Metanephros (tissue), 2 donors: Measurements from ENCODE around the gene INO80D. TPM values are rescaled to one million over a fixed set of nuclear protein-coding genes. Genes with fewer than 3 reads are reported as not detected.

Experiments
- small RNA-seq: library from RNA; depleted of rRNA; stranded (forward); fragments of <200 nt; gene quantifications from one replicate; pipeline ENCODE3, GENCODE V24; 2014; ENCODE audit warnings: low replicate concordance
- total RNA-seq: library from RNA; depleted of rRNA; stranded (reverse); fragments of >200 nt; gene quantifications from one replicate; pipeline ENCODE4 v1.2.3, GENCODE V29; 2014

Gene INO80D, protein sequence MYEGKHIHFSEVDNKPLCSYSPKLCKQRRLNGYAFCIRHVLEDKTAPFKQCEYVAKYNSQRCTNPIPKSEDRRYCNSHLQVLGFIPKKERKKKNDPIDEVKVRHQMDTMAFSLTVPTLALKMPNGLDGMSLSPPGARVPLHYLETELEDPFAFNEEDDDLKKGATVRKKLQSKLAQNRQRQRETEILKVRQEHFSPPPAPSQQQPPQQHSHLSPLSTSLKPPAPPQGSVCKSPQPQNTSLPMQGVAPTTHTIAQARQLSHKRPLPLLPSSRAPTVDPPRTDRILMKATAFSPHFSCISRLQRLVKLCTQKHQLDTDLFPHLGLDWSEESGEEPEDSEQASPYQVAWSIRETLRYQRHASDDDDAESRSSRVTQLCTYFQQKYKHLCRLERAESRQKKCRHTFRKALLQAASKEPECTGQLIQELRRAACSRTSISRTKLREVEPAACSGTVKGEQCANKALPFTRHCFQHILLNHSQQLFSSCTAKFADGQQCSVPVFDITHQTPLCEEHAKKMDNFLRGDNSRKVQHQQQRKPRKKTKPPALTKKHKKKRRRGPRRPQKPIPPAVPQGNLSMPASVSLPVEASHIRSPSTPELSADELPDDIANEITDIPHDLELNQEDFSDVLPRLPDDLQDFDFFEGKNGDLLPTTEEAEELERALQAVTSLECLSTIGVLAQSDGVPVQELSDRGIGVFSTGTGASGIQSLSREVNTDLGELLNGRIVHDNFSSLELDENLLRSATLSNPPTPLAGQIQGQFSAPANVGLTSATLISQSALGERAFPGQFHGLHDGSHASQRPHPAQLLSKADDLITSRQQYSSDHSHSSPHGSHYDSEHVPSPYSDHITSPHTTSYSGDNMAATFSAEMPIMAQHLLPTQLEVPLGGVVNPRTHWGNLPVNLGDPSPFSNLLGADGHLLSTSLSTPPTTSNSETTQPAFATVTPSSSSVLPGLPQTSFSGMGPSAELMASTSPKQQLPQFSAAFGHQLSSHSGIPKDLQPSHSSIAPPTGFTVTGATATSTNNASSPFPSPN
- total RNA-seq: 19.8 TPM

DNA sequence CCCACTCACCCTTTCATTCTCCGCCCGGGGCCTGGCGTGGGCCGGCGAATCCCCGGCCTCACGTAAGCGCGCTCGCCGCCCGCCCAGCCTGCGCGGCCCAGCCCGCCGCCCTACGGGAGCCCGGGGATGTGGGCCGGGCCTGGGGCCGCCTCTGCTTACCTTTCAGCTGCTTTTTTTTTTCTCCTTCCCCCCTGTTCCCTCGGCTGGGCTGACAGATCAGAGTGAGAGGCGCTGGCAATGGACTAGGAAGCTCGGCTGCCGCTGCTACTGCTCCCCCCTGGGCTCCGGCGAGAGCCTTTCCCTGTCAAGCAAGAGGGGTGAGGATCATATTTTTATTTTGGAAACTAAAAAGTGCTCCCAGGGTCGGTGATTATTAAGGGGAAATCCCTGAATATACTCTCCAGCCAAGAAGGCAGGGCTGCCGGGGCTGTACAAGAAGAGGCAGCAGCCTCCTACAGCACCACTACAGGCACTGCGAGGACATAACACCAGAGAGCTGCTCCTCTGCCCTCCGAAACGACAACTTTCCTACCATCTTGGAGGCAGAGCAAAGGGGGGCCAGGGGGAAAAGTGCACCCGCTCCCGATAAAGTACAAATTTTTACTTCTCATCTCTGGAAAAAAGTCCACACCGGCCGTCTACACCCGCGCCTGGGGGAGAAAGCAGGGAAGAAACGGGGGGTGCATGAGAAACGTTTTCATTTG, at the start of gene INO80D:
Gene INO80D, minus strand, starts transcription at position 433 of the 704 bp plus-strand sequence. CDS start 23,158 bp downstream, outside the sequence.

Small RNAs within 50 kb of the gene (small RNA-seq; reads per million reads assigned to genes)
- gene RF00006 (not detected), gene RF00019 (not detected)

Other genes starting within 250 kb of the INO80D start
- 75.2 TPM for gene NDUFS1, start 73.3 kb upstream of the INO80D start, total RNA-seq
- 411 TPM for gene EEF1B2, start 73.7 kb upstream of the INO80D start, total RNA-seq
- gene ZDBF2, start 188.5 kb upstream of the INO80D start, total RNA-seq: 16.9 TPM